OCI-LY7 (cell line): ENCODE measurements around the gene DGKG. TPM values are rescaled to one million over a fixed set of nuclear protein-coding genes. Genes with fewer than 3 reads are reported as not detected.

Experiments used
- BruUV-seq: library from RNA; stranded (reverse); fragments of 400-500 nt; replicated peaks from 2 replicates; lab custom pipeline; 2021; lab: Mats Ljungman, UMichigan
- CTCF ChIA-PET: fragments of 300-600 bp; sonication (Branson Sonifier 250); formaldehyde crosslinking; loops from one replicate; lab custom pipeline; 2022; ENCODE audit warnings: antibody characterized with exemption; ENCODE audit not compliant: unreplicated experiment; lab: Charles Lee
- POLR2A ChIA-PET: fragments of 300-600 bp; sonication (Branson Sonifier 250); formaldehyde crosslinking; loops from one replicate; lab custom pipeline; 2022; ENCODE audit warnings: antibody characterized with exemption; lab: Charles Lee
- DNase-seq: peaks from one replicate; pipeline ENCODE4 v3.0.0-alpha.2; 2015; ENCODE audit warnings: low spot score
- H2AFZ ChIP-seq: fragments of 200-600 bp; sonication (generic), shearing (Covaris generic); 2 replicates; pipeline ENCODE4 v1.6.1; 2014; ENCODE audit warnings: mild to moderate bottlenecking, antibody characterized with exemption, low read length, moderate library complexity
- H3K27ac ChIP-seq: fragments of 200-600 bp; sonication (generic); 2 replicates; pipeline ENCODE4 v1.5.1; 2014; ENCODE audit warnings: mixed run types, low read depth, mild to moderate bottlenecking, moderate library complexity, low read length, inconsistent platforms; ENCODE audit not compliant: poor library complexity, severe bottlenecking
- H3K36me3 ChIP-seq: fragments of 200-600 bp; sonication (generic); 2 replicates; pipeline ENCODE4 v1.6.1; 2014; ENCODE audit warnings: mild to moderate bottlenecking, antibody characterized with exemption, low read length, moderate library complexity, mixed read lengths; ENCODE audit not compliant: insufficient read depth
- H3K4me1 ChIP-seq: fragments of 200-600 bp; sonication (generic); 2 replicates; pipeline ENCODE4 v1.5.1; 2014; ENCODE audit warnings: mild to moderate bottlenecking, low read length; ENCODE audit not compliant: insufficient read depth, poor library complexity, severe bottlenecking
- H3K4me2 ChIP-seq: fragments of 200-600 bp; sonication (generic); 2 replicates; pipeline ENCODE4 v1.6.1; 2014; ENCODE audit warnings: mild to moderate bottlenecking, low read length
- H3K4me3 ChIP-seq: fragments of 200-600 bp; sonication (generic); 2 replicates; pipeline ENCODE4 v1.5.1; 2014; ENCODE audit warnings: mild to moderate bottlenecking, low read depth, low read length; ENCODE audit not compliant: poor library complexity, severe bottlenecking
- H3K79me2 ChIP-seq: fragments of 200-600 bp; sonication (generic); 2 replicates; pipeline ENCODE4 v1.6.1; 2016; ENCODE audit warnings: low read depth, mild to moderate bottlenecking, low read length, moderate library complexity, mixed read lengths; ENCODE audit not compliant: insufficient read depth
- H3K9me2 ChIP-seq: fragments of 200-600 bp; sonication (generic); 2 replicates; pipeline ENCODE4 v1.6.1; 2016; ENCODE audit warnings: mild to moderate bottlenecking, low read length, mixed read lengths; ENCODE audit not compliant: insufficient read depth
- H3K9me3 ChIP-seq: fragments of 200-600 bp; sonication (generic); 2 replicates; pipeline ENCODE4 v1.6.1; 2014; ENCODE audit warnings: mild to moderate bottlenecking, mixed run types, low read length, mixed read lengths
- H4K20me1 ChIP-seq: fragments of 200-600 bp; sonication (generic); 2 replicates; pipeline ENCODE4 v1.6.1; 2014; ENCODE audit warnings: mild to moderate bottlenecking, antibody characterized with exemption, low read length, moderate library complexity, mixed read lengths; ENCODE audit not compliant: insufficient read depth
- CTCF ChIP-seq: fragments of 200-600 bp; sonication (generic); conservative IDR thresholded peaks from 2 replicates; pipeline ENCODE4 v1.5.1; 2014; ENCODE audit warnings: mild to moderate bottlenecking, antibody characterized with exemption, low read length, moderate library complexity, mixed read lengths
- EZH2phosphoT487 ChIP-seq: fragments of 200-600 bp; sonication (generic); IDR thresholded peaks from 2 replicates; pipeline ENCODE4 v1.6.1; 2018; ENCODE audit warnings: low read depth, borderline replicate concordance, mild to moderate bottlenecking, mixed run types, antibody characterized with exemption, low read length, moderate library complexity, mixed read lengths
- intact Hi-C: fragments of 100-400 bp; cut with micrococcal nuclease; formaldehyde crosslinking; loops from one replicate; pipeline ENCODE4 v1.10.0; 2022; ENCODE audit not compliant: unreplicated experiment
- total RNA-seq, 2 experiments: library from RNA; depleted of rRNA in 1 of 2; stranded (reverse); fragments of >200 nt in 1 of 2; shearing (Covaris generic) in 1 of 2; gene quantifications; 2 replicates each; pipeline ENCODE4 v1.2.3, GENCODE V29; 2014 to 2022

DGKG gene
- total RNA-seq, 2 experiments from 2014 or later = 0.06 TPM; not detected in 1

DNA sequence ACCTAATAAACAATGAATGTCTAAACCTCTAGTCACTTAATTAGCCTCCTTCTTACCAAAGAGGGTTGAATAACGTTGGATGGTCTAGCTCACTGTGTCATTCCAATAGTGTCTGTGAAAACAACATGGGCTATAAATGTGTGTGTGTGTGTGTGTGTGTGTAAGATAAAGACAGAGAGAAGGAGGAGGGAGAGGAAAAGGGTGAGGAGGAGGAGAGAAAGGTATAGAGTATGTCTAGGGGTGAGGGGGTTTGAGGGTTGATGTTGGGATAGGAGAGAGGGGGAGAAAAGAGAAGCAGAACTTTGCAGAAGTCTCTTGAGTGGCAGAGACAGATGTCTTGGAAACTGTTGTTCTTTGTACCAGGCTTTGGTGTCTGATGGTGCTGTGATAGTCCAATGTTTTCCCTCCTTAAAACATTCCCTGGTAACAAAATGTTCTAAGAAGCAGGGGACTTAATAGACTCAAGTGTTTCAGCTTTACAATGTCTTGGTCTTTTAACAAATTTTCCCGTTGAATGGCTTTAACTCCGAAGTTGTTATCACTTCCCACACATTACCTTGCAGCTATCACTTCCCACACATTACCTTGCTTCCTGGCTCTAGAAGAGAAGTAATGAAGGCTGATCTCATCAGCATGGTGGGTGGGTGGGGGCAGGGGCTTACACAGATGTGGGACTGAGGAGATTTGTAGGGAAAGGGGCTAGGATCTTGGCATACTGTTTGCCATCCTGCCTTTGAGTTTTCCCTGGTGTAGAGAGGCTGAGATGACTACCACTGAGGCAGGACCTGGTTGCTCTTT lies 195.3 kb downstream of the DGKG start:
- no peaks in the 10 kb centered on the region for H3K36me3 ChIP-seq
- H3K9me3 ChIP-seq = no peaks in the 10 kb centered on the region
- peaks cover 15% of the 10 kb centered on the region for H3K4me1 ChIP-seq
- no peaks in the 10 kb centered on the region for H3K9me2 ChIP-seq
- intact Hi-C loops = no loop called here
- no peak for DNase-seq
- TF ChIP-seq EZH2phosphoT487 (no peak), CTCF (no peak)
- H2AFZ ChIP-seq = 0 out of 2 replicates have a peak overlapping the region, but pooled peaks have one; percentile 24
- ChIA-PET POLR2A (interaction anchor here (0.7 to 1.5 kb wide), 3 partner anchors 9 to 936 kb away, joined by 5 to 6 read pairs (median 5); no protein-coding TSS in a partner anchor), CTCF (no interaction called here)
- no peaks in the 10 kb centered on the region for H4K20me1 ChIP-seq
- no peak overlapping the region for H3K4me3 ChIP-seq
- no peak overlapping the region for H3K27ac ChIP-seq
- H3K79me2 ChIP-seq = no peaks in the 10 kb centered on the region
- no TSS peak for BruUV-seq
- no peak overlapping the region for H3K4me2 ChIP-seq

GRCh38 chr3:186166036-186166435 lies 196.0 kb downstream of the DGKG start:
- POLR2A ChIA-PET = interaction anchor here (1.5 kb wide), 1 partner anchor 10 kb away, joined by 5 read pairs; no protein-coding TSS in a partner anchor
- intact Hi-C loops = no loop called here
- Histone ChIP-seq H4K20me1 (no peaks in the 10 kb centered on the region), H3K36me3 (no peaks in the 10 kb centered on the region), H3K79me2 (no peaks in the 10 kb centered on the region), H3K4me2 (no peak overlapping the region), H2AFZ (0 out of 2 replicates have a peak overlapping the region, but pooled peaks have one; percentile 24), H3K4me1 (peaks cover 15% of the 10 kb centered on the region), H3K9me3 (no peaks in the 10 kb centered on the region), H3K4me3 (no peak overlapping the region), H3K27ac (no peak overlapping the region), H3K9me2 (no peaks in the 10 kb centered on the region)
- DNase-seq = no peak
- CTCF ChIA-PET = no interaction called here
- no TSS peak for BruUV-seq
- TF ChIP-seq CTCF = no peak
- no peak for TF ChIP-seq EZH2phosphoT487

GRCh38 chr3:186165331-186165730 lies 196.7 kb downstream of the DGKG start:
- Histone ChIP-seq H3K36me3 (no peaks in the 10 kb centered on the region), H3K9me3 (no peaks in the 10 kb centered on the region), H3K9me2 (no peaks in the 10 kb centered on the region), H3K27ac (no peak overlapping the region), H3K4me3 (no peak overlapping the region), H3K79me2 (no peaks in the 10 kb centered on the region), H4K20me1 (no peaks in the 10 kb centered on the region), H3K4me2 (no peak overlapping the region), H3K4me1 (peaks cover 10% of the 10 kb centered on the region), H2AFZ (no peak overlapping the region)
- intact Hi-C loops = no loop called here
- no TSS peak for BruUV-seq
- ChIA-PET POLR2A (interaction anchor here (1.5 kb wide), 1 partner anchor 10 kb away, joined by 5 read pairs; no protein-coding TSS in a partner anchor), CTCF (no interaction called here)
- TF ChIP-seq EZH2phosphoT487 (no peak), CTCF (no peak)
- DNase-seq = no peak
